ENCODE measurements around the gene TAP2. TPM values are rescaled to one million over a fixed set of nuclear protein-coding genes. Genes with fewer than 3 reads are reported as not detected.
A peak's percentile ranks its signal among the peaks of the same experiment; 100 is the strongest.
"Not testable (repeated sequence)": the region's sequence is repeated elsewhere in the genome, so short reads cannot be mapped to it uniquely, and the experiment has no call there.

TAP2 gene
- 45.0 TPM for total RNA-seq

DNA sequence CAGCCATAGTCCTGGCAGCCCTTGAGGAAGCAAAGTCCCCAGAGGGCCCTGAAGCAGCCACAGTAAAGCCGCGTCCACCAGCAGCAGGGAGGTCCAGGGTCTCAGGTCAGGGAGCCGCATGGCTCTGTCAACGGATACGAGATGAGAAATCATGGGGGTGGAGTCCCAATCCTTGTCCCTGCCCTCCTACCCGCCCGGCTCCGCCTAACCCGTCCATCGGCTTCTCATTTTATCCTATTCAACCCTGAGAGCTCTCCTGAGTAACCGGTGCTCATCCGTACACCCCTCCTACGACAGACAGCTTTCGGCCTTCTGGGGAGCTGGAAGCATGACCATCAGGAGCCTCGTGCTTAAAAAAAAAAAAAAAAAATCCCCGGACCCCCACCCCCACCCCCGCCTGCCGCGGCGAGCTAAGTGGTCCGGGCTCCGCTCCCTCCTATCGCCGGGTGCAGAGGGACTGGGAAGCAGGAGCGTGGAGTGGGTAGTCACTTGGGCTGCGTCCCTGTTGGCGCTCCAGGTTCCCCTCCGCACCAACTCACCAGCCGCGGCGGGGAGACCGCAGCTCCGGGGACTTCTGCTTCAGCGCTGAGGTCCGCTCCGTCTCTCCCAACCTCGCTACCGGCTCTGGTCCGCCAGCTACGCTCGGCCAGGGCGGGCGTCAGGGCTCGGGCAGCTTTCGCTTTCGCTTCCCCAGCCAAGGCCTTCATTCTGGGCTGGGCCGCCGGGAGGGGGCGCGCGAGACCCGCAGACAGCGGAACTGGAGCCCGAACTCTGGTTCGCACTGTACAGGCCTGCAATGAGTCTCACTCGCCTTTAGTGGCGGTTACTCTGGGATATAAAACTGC lies at the start of gene TAP2:
Gene TAP2 (minus strand): TSS at position 626 of the 845 bp plus-strand sequence. CDS start 506 bp downstream, at position 120.
- no peaks in the 10 kb centered on the region for H3K27me3 ChIP-seq (ENCODE audit: insufficient read depth, low read length)
- no peaks in the 10 kb centered on the region for H3K9me3 ChIP-seq (ENCODE audit: low read depth, low read length)
- peak within 1 kb of the TSS; percentile 62 for H3K4me3 ChIP-seq (ENCODE audit: low read length)
- peaks cover 66% of the 10 kb centered on the region for H3K4me1 ChIP-seq (ENCODE audit: insufficient read depth, low read length)

GRCh38 chr6:32887616-32888015 lies 49.1 kb upstream of the TAP2 start:
- no peaks in the 10 kb centered on the region for H3K4me1 ChIP-seq (ENCODE audit: insufficient read depth, low read length)
- H3K9me3 ChIP-seq (ENCODE audit: low read depth, low read length) = no peaks in the 10 kb centered on the region
- H3K27me3 ChIP-seq (ENCODE audit: insufficient read depth, low read length) = no peaks in the 10 kb centered on the region
- H3K4me3 ChIP-seq (ENCODE audit: low read length) = no peak overlapping the region

GRCh38 chr6:32886681-32887383 lies 48.3 kb upstream of the TAP2 start:
- Histone ChIP-seq H3K4me1 (ENCODE audit: insufficient read depth, low read length) (no peaks in the 10 kb centered on the region), H3K4me3 (ENCODE audit: low read length) (no peak overlapping the region), H3K9me3 (ENCODE audit: low read depth, low read length) (no peaks in the 10 kb centered on the region), H3K27me3 (ENCODE audit: insufficient read depth, low read length) (no peaks in the 10 kb centered on the region)

DNA sequence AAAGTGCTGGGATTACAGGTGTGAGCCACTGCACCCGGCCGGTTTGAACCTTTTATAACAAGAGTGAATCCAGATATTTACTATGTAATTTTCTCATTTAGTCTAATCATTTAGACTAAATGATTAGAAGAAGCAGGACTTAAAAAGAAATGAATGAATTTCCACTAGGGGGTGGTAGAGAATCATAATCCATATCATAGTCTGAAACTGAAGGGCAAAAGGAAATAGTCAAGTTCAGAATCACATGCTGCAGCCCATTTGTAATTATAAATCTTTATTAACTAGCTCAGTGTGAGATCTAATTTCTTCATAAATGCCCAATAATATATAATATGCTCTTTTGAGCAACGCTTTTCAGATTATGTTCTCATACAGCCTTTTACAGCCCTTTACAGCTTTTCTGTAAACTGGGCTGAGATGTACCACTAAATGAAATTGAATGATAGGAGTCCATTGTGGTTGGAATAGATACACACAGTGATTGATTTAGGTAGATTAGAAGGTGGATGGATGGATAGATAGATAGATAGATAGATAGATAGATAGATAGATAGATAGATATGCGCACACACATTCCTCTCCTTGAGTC lies 47.3 kb upstream of the TAP2 start:
- Histone ChIP-seq H3K27me3 (ENCODE audit: insufficient read depth, low read length) (no peaks in the 10 kb centered on the region), H3K9me3 (ENCODE audit: low read depth, low read length) (no peaks in the 10 kb centered on the region)

GRCh38 chr6:32883789-32884188 lies 45.2 kb upstream of the TAP2 start:
- H3K4me1 ChIP-seq (ENCODE audit: insufficient read depth, low read length) = no peaks in the 10 kb centered on the region
- H3K4me3 ChIP-seq (ENCODE audit: low read length) = no peak overlapping the region
- no peaks in the 10 kb centered on the region for H3K9me3 ChIP-seq (ENCODE audit: low read depth, low read length)
- peaks cover 8% of the 10 kb centered on the region for H3K27me3 ChIP-seq (ENCODE audit: insufficient read depth, low read length)

More for the DNA sequence above, 47.3 kb upstream of the TAP2 start:
- H3K4me3 ChIP-seq (ENCODE audit: low read length) = no peak overlapping the region
- no peaks in the 10 kb centered on the region for H3K4me1 ChIP-seq (ENCODE audit: insufficient read depth, low read length)

DNA sequence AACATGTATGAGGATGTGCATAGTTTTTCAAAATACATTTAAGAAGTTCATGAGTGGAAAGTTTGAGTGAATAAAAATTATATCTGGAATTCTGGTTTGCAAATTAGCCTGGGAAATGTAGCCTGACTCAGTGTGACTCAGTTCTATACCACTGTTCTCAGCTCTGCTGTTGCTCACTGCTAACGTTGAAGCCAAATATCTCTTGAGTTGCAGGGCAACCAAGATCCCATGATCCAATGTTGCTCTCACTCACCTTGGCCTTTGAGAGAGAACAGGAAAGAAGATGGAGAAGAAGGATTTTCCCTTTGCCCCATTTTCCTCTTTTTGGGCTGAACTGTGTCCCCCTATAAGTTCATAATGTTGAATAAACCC lies 44.3 kb upstream of the TAP2 start:
- Histone ChIP-seq H3K4me3 (ENCODE audit: low read length) (no peak overlapping the region), H3K4me1 (ENCODE audit: insufficient read depth, low read length) (no peaks in the 10 kb centered on the region), H3K9me3 (ENCODE audit: low read depth, low read length) (no peaks in the 10 kb centered on the region), H3K27me3 (ENCODE audit: insufficient read depth, low read length) (peaks cover 8% of the 10 kb centered on the region)

DNA sequence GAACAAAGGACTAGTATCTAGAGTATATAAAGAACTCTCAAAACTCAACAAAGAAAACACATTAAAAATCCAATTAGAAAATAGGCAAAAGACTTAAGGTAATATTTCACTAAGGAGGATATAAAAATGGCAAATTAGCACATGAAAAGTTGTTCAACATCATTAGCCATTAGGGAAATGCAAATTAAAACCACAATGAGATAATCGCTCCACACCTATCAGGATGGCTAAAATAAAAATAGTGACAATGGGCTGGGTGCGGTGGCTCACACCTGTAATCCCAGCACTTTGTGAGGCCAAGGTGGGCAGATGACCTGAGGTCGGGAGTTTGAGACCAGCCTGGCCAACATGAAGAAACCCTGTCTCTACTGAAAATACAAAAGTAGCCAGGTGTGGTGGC lies 42.4 kb upstream of the TAP2 start:
- H3K9me3 ChIP-seq (ENCODE audit: low read depth, low read length); H3K27me3 ChIP-seq (ENCODE audit: insufficient read depth, low read length); H3K4me3 ChIP-seq (ENCODE audit: low read length); H3K4me1 ChIP-seq (ENCODE audit: insufficient read depth, low read length): not testable (repeated sequence)

- peaks cover 8% of the 10 kb centered on the region for H3K27me3 ChIP-seq (ENCODE audit: insufficient read depth, low read length)
- H3K4me1 ChIP-seq (ENCODE audit: insufficient read depth, low read length) = no peaks in the 10 kb centered on the region
- no peaks in the 10 kb centered on the region for H3K9me3 ChIP-seq (ENCODE audit: low read depth, low read length)
- H3K4me3 ChIP-seq (ENCODE audit: low read length) = no peak overlapping the region
Observed at GRCh38 chr6:32879691-32880090, 41.2 kb upstream of the TAP2 start.

DNA sequence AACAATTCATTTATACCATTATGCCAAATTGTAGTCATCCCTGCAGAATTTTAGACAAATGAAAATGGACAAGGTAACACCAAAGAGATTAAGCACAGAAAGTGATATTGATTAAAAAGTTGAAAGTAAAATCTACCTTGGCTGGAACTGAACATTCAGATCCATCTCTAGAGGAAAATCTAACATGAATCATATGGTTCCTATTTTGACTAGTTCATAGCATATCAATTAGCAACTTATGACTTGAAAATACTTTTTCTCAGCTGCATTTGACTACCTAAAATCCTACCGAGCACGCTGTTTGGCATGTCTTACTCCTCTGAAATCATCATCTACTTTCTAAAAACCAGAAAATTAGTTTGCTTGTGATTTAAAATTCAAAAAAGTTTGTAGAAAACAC lies 38.1 kb upstream of the TAP2 start:
- H3K27me3 ChIP-seq (ENCODE audit: insufficient read depth, low read length) = peaks cover 8% of the 10 kb centered on the region
- no peak overlapping the region for H3K4me3 ChIP-seq (ENCODE audit: low read length)
- H3K4me1 ChIP-seq (ENCODE audit: insufficient read depth, low read length) = no peaks in the 10 kb centered on the region
- H3K9me3 ChIP-seq (ENCODE audit: low read depth, low read length) = no peaks in the 10 kb centered on the region

- not testable (repeated sequence) for H3K4me3 ChIP-seq (ENCODE audit: low read length); H3K9me3 ChIP-seq (ENCODE audit: low read depth, low read length); H3K4me1 ChIP-seq (ENCODE audit: insufficient read depth, low read length); H3K27me3 ChIP-seq (ENCODE audit: insufficient read depth, low read length)
Observed at GRCh38 chr6:32873947-32874346, 35.4 kb upstream of the TAP2 start.

DNA sequence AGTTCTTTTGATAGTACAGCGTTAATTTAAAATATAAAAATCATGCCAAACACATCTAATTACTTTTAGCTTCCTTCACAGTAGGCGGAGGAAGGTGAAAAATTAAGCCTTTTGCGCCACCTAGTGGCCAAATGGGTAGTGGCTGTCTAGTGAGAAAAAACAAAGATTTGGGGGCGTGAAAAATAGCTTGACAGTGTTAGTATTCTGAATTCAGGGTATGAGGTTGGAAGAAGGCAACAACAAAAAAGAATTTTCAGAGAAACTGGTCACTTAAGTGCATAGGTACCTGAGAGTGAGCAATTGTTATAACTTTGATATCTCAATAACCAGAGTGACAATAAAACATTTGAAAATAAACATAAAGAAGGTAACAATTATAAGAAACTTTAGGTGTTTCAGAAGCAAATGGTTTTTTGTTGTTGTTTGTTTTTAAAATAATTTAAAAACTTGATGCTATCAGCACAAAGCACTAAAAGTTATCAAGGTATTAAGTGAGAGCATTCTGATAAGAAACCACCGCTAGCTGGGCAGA lies 29.8 kb upstream of the TAP2 start:
- peaks cover 21% of the 10 kb centered on the region for H3K4me1 ChIP-seq (ENCODE audit: insufficient read depth, low read length)
- H3K9me3 ChIP-seq (ENCODE audit: low read depth, low read length) = no peaks in the 10 kb centered on the region
- peaks cover 3% of the 10 kb centered on the region for H3K27me3 ChIP-seq (ENCODE audit: insufficient read depth, low read length)
- H3K4me3 ChIP-seq (ENCODE audit: low read length) = no peak overlapping the region

DNA sequence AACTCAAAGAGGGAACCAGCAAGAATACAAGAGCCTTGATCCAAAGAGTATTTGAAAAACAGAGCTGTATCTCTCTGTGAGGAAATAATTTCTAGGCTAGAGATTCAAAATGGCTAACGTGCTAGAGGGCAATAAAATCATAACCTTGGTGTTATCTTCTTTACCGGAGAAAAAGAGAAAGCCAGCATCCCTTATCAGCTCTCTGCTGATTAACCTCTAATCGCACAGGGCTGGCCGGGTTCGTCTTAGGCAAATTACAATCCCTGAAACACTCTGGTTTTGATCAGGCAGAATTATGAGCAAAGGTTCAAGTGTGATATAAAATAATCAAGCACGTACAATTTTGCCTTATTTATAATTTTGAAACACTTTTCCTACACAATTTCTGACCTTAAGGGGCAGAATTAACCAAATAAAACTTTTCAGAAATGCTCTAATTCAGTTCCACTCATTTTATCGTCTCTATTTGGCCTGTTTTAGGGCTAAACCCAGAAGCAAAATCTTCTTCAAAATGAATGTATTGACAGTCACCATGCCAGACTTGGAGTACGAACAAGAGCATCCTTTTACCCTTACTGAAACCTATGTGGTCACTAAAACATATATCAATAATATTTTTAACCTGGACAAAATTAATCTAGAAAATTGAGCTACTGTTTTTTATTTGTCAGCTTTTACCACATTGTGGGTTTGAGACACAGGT lies 29.2 kb upstream of the TAP2 start:
- Histone ChIP-seq H3K4me3 (ENCODE audit: low read length) (no peak overlapping the region), H3K27me3 (ENCODE audit: insufficient read depth, low read length) (peaks cover 3% of the 10 kb centered on the region), H3K9me3 (ENCODE audit: low read depth, low read length) (no peaks in the 10 kb centered on the region)

DNA sequence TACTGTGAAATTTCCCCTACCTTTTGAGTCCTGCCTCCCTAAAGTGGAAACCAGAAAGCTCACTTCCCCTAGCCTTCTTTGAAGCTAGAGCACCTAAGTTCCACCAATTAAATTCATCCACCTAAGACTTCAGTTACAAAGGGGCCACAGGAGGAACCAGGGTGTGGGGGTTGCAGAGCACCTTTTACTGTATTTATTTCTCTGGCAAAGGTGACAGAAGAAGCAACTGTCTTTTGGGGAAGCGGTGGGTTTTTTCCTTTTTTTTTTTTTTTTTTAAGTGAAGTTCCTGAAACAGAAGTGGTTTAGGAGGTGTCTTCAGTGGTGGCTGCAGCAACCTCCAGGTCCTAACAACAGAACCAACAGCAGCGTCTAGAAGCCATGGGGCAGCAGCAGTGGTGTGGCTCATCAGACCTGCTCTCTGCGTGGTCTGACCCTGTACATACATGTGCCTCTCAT lies 28.5 kb upstream of the TAP2 start:
- H3K9me3 ChIP-seq (ENCODE audit: low read depth, low read length) = no peaks in the 10 kb centered on the region
- H3K4me3 ChIP-seq (ENCODE audit: low read length) = no peak overlapping the region
- H3K4me1 ChIP-seq (ENCODE audit: insufficient read depth, low read length) = peaks cover 27% of the 10 kb centered on the region
- H3K27me3 ChIP-seq (ENCODE audit: insufficient read depth, low read length) = peaks cover 3% of the 10 kb centered on the region

More for the DNA sequence above, 29.2 kb upstream of the TAP2 start:
- H3K4me1 ChIP-seq (ENCODE audit: insufficient read depth, low read length) = peaks cover 22% of the 10 kb centered on the region

DNA sequence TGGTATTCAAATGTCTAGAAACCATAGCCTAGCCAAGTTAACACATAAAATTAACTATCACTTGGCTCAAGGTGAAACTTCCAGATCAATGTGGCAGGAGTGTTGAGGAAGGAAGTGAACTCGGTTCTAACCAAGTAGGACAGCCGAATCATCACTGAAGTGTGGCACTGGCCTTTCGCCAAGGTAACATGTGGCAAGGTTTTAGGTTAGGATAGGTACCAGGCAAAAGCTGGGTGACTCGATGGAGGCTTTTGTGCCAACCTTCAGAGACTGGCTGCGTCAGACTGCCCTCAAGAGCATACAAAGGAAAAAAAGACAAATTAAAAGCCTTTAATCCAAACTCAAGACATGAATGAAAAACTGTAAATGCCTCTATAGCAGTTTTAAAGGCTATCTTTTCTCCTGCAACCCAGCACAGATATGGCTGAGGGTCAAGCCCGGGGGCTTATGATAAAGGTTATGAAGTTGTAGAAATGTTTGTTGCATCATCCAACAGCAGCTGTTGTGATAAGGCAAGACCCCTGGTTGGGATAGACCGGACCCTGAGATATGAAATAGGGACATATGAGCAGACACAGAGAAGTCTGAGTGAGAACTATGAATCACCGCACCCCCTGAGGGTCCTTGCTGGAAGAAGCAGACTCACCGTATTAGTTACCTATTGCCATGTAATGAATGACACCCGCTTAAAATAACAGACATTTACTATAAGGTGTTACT lies 27.3 kb upstream of the TAP2 start:
- no peak overlapping the region for H3K4me3 ChIP-seq (ENCODE audit: low read length)
- H3K27me3 ChIP-seq (ENCODE audit: insufficient read depth, low read length) = no peaks in the 10 kb centered on the region
- peaks cover 31% of the 10 kb centered on the region for H3K4me1 ChIP-seq (ENCODE audit: insufficient read depth, low read length)
- no peaks in the 10 kb centered on the region for H3K9me3 ChIP-seq (ENCODE audit: low read depth, low read length)

Measured in mononuclear cell (primary cell).